H54 (cell line): ENCODE results near the gene ING3.

Experiments used
- DNase-seq: peaks from one replicate; pipeline ENCODE4 v3.0.0; 2011; ENCODE audit warnings: low spot score, mixed read lengths; ENCODE audit not compliant: insufficient read length
- FAIRE-seq: peaks from 3 replicates; lab custom pipeline; 2011; peaks lifted over from hg19 to GRCh38; lab: Jason Lieb, UNC
- POLR2A ChIP-seq: IDR thresholded peaks from 2 replicates; pipeline ENCODE4 v1.6.1; 2011; ENCODE audit warnings: low read depth, mild to moderate bottlenecking, low read length

Gene ING3

DNA sequence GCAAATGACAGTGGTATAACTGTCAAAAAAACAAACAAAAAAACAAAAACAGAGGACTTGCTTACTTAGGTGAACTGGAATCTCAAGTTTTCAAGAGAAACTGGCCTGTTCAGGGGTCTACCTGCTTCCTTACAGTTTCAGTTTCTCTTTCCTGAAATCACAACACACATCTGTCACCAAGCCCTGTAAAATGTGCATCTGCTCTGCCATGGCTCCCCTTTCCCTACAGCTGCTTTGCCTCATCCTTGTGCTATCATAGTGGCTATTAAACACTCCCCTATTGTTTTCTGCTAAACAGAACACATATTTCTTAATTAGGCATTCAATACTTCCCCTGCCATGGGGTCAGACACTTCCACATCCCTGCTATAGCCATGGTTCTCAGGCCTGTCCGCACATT is 75.6 kb downstream of the ING3 start:
- TF ChIP-seq POLR2A, result no peak
- FAIRE-seq (no peak), DNase-seq (no peak)

DNA sequence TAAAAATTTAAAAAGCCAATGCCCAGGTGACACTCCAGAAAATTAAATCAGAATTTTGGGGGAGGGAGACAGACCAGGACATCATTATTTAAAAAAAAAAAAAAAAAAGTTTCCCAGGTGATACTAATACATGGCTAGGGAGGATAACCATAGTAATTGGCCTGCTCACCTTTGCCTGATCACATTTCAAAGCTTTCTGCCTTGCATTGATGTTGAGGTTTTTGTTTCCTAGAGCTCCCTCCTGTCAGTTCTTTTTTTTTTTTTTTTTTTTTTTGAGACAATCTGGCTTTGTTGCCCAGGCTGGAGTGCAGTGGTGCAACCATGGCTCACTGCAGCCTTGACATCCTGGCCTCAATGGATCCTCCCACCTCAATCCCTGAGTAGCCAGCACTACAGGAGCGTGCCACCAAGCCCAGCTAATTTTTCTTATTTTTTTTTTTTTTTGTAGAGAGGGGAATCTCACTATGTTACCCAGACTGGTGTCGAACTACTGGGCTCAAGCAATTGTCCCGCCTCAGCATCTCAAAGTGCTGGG is 76.1 kb downstream of the ING3 start:
- FAIRE-seq, result no peak
- TF ChIP-seq POLR2A, result no peak
- no peak for DNase-seq
